Measurements from ENCODE around the gene IFI16.
A peak's percentile ranks its signal among the peaks of the same experiment; 100 is the strongest.

The IFI16 gene

DNA sequence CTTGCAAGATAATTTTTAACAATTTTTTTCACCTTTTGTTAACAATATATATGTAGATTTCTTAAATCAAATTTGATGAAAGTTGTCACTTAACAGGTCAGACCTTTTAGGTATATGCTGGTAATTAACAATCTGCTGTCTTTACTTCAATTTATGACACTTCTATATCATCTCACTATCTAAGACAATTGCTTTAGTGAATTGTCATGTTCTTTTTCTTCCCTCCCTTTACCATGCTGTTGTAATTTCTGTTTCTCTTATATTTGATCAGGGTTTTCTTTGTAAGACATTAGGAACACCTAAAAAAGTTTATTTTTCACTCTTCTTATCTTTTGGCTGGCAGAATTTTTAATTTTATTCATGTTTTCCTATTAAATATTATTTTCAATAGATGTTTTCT is 2.0 kb downstream of the IFI16 start:
- H2AFZ ChIP-seq (ENCODE audit: low read length), result no peak overlapping the region
- H3K79me2 ChIP-seq (ENCODE audit: insufficient read depth, low read length), result peaks cover 71% of the 10 kb centered on the region
- H3K9me2 ChIP-seq (replicated peaks; ENCODE audit: low read depth, low read length), result no peaks in the 10 kb centered on the region
- peaks cover 58% of the 10 kb centered on the region for H3K4me1 ChIP-seq (ENCODE audit: insufficient read depth, low read length, poor library complexity, severe bottlenecking)
- peaks cover 19% of the 10 kb centered on the region for H3K36me3 ChIP-seq (ENCODE audit: insufficient read depth, low read length)
- H3K4me3 ChIP-seq (ENCODE audit: low read length, poor library complexity, severe bottlenecking), result peak overlapping the region; percentile 93
- H3K4me2 ChIP-seq (ENCODE audit: low read depth, low read length, poor library complexity, severe bottlenecking), result peak overlapping the region; percentile 88
- H3K27me3 ChIP-seq (ENCODE audit: insufficient read depth, low read length, poor library complexity, severe bottlenecking), result peaks cover 5% of the 10 kb centered on the region
- peaks cover 49% of the 10 kb centered on the region for H4K20me1 ChIP-seq (ENCODE audit: insufficient read depth, low read length, poor library complexity, severe bottlenecking)
- TF ChIP-seq EZH2phosphoT487 (IDR thresholded peaks at IDR 0.05; ENCODE audit: borderline replicate concordance), result no peak
- TF ChIP-seq, protein P1, sequence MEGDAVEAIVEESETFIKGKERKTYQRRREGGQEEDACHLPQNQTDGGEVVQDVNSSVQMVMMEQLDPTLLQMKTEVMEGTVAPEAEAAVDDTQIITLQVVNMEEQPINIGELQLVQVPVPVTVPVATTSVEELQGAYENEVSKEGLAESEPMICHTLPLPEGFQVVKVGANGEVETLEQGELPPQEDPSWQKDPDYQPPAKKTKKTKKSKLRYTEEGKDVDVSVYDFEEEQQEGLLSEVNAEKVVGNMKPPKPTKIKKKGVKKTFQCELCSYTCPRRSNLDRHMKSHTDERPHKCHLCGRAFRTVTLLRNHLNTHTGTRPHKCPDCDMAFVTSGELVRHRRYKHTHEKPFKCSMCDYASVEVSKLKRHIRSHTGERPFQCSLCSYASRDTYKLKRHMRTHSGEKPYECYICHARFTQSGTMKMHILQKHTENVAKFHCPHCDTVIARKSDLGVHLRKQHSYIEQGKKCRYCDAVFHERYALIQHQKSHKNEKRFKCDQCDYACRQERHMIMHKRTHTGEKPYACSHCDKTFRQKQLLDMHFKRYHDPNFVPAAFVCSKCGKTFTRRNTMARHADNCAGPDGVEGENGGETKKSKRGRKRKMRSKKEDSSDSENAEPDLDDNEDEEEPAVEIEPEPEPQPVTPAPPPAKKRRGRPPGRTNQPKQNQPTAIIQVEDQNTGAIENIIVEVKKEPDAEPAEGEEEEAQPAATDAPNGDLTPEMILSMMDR (conservative IDR thresholded peaks at IDR 0.05; ENCODE audit: low read length), result no peak
- peak overlapping the region; percentile 99 for H3K9ac ChIP-seq (ENCODE audit: low read depth, low read length, poor library complexity, severe bottlenecking)
- H3F3A ChIP-seq (ENCODE audit: low read depth), result peaks cover 12% of the 10 kb centered on the region; the same call in 1 of the 2 replicates
- no peaks in the 10 kb centered on the region for H3K9me3 ChIP-seq (ENCODE audit: insufficient read depth, low read depth, low read length)

DNA sequence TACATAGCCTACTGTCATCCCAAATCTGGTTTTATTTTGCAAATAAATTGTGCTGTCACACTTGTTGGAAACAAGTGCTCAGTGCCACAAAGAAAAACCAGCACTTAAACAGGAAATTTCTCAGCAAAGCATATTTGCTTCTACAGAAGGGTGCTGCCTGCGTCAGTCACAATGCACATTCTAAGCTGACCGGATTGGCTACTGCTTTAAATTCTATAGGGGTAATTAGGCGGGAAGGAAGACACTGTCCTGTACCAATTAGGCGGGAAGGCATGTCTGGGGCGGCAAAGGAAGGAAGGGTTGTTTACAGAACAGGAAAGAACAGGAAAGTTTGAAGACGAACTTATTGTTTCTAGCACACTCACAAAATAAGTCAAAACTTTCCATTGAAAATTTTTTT is 2.8 kb downstream of the IFI16 start:
- Histone ChIP-seq H3F3A (ENCODE audit: low read depth) (peaks cover 12% of the 10 kb centered on the region; the same call in 1 of the 2 replicates), H3K4me3 (ENCODE audit: low read length, poor library complexity, severe bottlenecking) (peak overlapping the region; percentile 93), H3K79me2 (ENCODE audit: insufficient read depth, low read length) (peaks cover 76% of the 10 kb centered on the region), H2AFZ (ENCODE audit: low read length) (no peak overlapping the region), H3K27me3 (ENCODE audit: insufficient read depth, low read length, poor library complexity, severe bottlenecking) (peaks cover 5% of the 10 kb centered on the region), H3K4me1 (ENCODE audit: insufficient read depth, low read length, poor library complexity, severe bottlenecking) (peaks cover 55% of the 10 kb centered on the region), H3K9me2 (replicated peaks; ENCODE audit: low read depth, low read length) (no peaks in the 10 kb centered on the region), H3K36me3 (ENCODE audit: insufficient read depth, low read length) (peaks cover 24% of the 10 kb centered on the region), H3K9ac (ENCODE audit: low read depth, low read length, poor library complexity, severe bottlenecking) (peak overlapping the region; percentile 99), H4K20me1 (ENCODE audit: insufficient read depth, low read length, poor library complexity, severe bottlenecking) (peaks cover 55% of the 10 kb centered on the region), H3K9me3 (ENCODE audit: insufficient read depth, low read depth, low read length) (no peaks in the 10 kb centered on the region), H3K4me2 (ENCODE audit: low read depth, low read length, poor library complexity, severe bottlenecking) (peak overlapping the region; percentile 88)
- TF ChIP-seq EZH2phosphoT487 (IDR thresholded peaks at IDR 0.05; ENCODE audit: borderline replicate concordance), result no peak
- TF ChIP-seq, protein P1 (conservative IDR thresholded peaks at IDR 0.05; ENCODE audit: low read length), result no peak

DNA sequence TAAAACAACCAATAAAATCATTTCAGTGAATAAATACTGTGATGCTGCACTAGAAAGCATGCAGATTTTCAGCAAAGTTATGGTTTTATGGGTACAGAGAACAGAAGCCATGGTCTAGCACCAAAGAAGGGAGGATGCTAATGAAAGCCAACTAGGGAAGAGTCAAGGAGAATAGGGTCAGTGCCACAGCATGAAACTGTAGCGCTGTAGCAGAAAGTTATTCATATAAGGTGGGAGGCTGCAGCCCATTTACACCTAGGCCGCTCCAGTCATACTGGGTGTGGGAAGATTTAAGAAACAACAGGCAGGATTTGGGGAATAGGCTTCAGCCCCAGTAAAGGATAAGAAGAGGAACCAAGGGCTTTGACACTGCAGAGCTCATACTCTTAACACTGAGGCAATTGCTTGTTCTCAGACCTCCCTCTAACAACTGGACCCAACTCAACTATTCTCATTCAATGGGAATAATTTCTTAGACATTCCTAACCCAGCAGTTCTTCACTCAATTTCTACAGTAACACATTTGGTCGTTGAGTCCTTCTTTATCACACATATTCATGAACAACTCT is 4.4 kb downstream of the IFI16 start:
- no peak overlapping the region for H2AFZ ChIP-seq (ENCODE audit: low read length)
- H3K27me3 ChIP-seq (ENCODE audit: insufficient read depth, low read length, poor library complexity, severe bottlenecking), result peaks cover 5% of the 10 kb centered on the region
- peaks cover 9% of the 10 kb centered on the region; the same call in 1 of the 2 replicates for H3F3A ChIP-seq (ENCODE audit: low read depth)
- H3K4me3 ChIP-seq (ENCODE audit: low read length, poor library complexity, severe bottlenecking), result peak overlapping the region; percentile 93
- peak overlapping the region; percentile 88 for H3K4me2 ChIP-seq (ENCODE audit: low read depth, low read length, poor library complexity, severe bottlenecking)
- H3K36me3 ChIP-seq (ENCODE audit: insufficient read depth, low read length), result peaks cover 38% of the 10 kb centered on the region
- peaks cover 52% of the 10 kb centered on the region for H3K4me1 ChIP-seq (ENCODE audit: insufficient read depth, low read length, poor library complexity, severe bottlenecking)
- H3K9me2 ChIP-seq (replicated peaks; ENCODE audit: low read depth, low read length), result no peaks in the 10 kb centered on the region
- H3K9ac ChIP-seq (ENCODE audit: low read depth, low read length, poor library complexity, severe bottlenecking), result peak overlapping the region; percentile 99
- peaks cover 69% of the 10 kb centered on the region for H4K20me1 ChIP-seq (ENCODE audit: insufficient read depth, low read length, poor library complexity, severe bottlenecking)
- peaks cover 92% of the 10 kb centered on the region for H3K79me2 ChIP-seq (ENCODE audit: insufficient read depth, low read length)
- TF ChIP-seq EZH2phosphoT487 (IDR thresholded peaks at IDR 0.05; ENCODE audit: borderline replicate concordance), result no peak
- TF ChIP-seq, protein P1 (conservative IDR thresholded peaks at IDR 0.05; ENCODE audit: low read length), result no peak
- no peaks in the 10 kb centered on the region for H3K9me3 ChIP-seq (ENCODE audit: insufficient read depth, low read depth, low read length)

All from Loucy (cell line).